Testis (tissue), 3 donors: Measurements from ENCODE around the gene C4orf50. TPM values are rescaled to one million over a fixed set of nuclear protein-coding genes. Genes with fewer than 3 reads are reported as not detected.

Experiments
- DNase-seq: peaks from one replicate; pipeline ENCODE4 v3.0.0-alpha.2; 2019
- H3K27ac ChIP-seq, 2 donors: fragments of 200-600 bp; sonication (generic); one replicate each; pipeline ENCODE4 v1.5.1; 2019
- H3K27me3 ChIP-seq: fragments of 200-600 bp; sonication (generic); one replicate; pipeline ENCODE4 v1.5.1; 2019
- H3K36me3 ChIP-seq: fragments of 200-600 bp; sonication (generic); one replicate; pipeline ENCODE4 v1.5.1; 2017; ENCODE audit warnings: low read depth; ENCODE audit errors: missing control alignments
- H3K4me1 ChIP-seq: fragments of 200-600 bp; sonication (generic); one replicate; pipeline ENCODE4 v1.5.1; 2019
- H3K4me3 ChIP-seq, 2 donors: fragments of 200-600 bp; sonication (generic); one replicate each; pipeline ENCODE4 v1.5.1; 2017 to 2019
- H3K9me3 ChIP-seq: fragments of 200-600 bp; sonication (generic); one replicate; pipeline ENCODE4 v1.5.1; 2017
- POLR2A ChIP-seq: fragments of 450-650 bp; IDR thresholded peaks from one replicate; pipeline ENCODE4 v1.6.1; 2017; ENCODE audit warnings: antibody characterized with exemption, mild to moderate bottlenecking, moderate library complexity
- WGBS, 2 donors: methylation state at CpG; one replicate each; pipeline ENCODE4 v1.1.5; 2018; 5-methylcytosine and 5-hydroxymethylcytosine counted together
- intact Hi-C: fragments of 100-400 bp; cut with DNase I; formaldehyde crosslinking; loops from one replicate; pipeline ENCODE4 v1.15.1; 2023; ENCODE audit warnings: low total_unique reads
- polyA plus RNA-seq: library from polyadenylated mRNA; stranded (reverse); fragments of 350-450 nt; fragmentation: Illumina TruSeq; extraction: RNeasy Lipid Tissue Mini Kit (QIAGEN cat#74804); gene quantifications from one replicate; pipeline ENCODE4 v1.2.3, GENCODE V29; 2014; ENCODE audit warnings: low read depth, low replicate concordance; ENCODE audit not compliant: insufficient read depth
- total RNA-seq, 2 donors: library from RNA; depleted of rRNA; stranded (reverse); fragments of >200 nt; gene quantifications; one replicate each; pipeline ENCODE4 v1.2.3, GENCODE V29; 2016
- TF ChIP-seq, protein P1 (sequence below), 3 experiments: fragments of 450-650 bp in 2 of 3; fragments of 200-600 bp in 1 of 3; sonication (generic) in 1 of 3; IDR thresholded peaks; one replicate each; pipeline ENCODE4 v1.5.1; 2016 to 2019; ENCODE audit warnings: antibody characterized with exemption in 3 of 3, mild to moderate bottlenecking in 2 of 3, moderate library complexity in 1 of 3

Gene C4orf50
- total and polyA plus RNA-seq, 3 donors from 2014 or later, result 1.1 to 2.7 (median 1.8) TPM

DNA sequence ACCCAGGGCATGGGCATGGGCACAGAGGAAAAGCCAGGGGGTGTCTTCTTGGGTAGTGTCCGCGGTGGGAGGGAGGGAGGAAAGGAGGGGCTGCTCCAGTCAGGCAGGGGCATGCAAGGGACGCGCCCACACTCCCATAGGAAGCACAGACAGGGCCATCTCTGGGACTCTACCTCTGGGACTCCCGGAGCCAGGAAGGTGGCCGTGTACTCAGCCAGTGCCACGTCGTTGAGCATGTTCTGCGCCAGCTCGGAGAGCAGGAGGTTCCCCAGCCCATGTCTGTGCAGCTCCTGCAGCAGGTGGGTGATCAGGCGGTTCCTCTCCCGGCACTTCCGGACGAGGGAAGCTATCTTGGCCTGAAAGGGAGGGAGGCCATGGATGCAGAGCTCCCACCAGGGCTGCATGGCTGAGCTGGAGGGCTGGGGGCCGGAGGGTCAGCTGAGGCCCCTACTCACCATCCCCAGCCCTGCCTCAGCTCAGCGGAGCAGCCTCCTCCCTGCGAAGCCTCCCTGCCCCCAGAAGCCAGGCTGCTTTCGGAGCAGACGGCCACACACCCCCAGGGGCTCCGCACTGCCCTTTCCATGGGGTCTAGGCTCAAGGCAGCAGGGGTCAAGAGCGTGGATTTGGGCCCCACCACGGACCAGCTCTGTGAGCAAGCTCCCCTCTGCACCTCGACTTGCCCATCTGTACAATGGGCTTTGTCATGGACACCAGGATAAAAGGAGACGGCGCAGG lies 44.6 kb downstream of the C4orf50 start:
- H3K27me3 ChIP-seq, result no peaks in the 10 kb centered on the region
- WGBS, 2 donors, result 86 to 87% methylated on average over 17 to 24 of the region's 25 CpGs

GRCh38 chr4:5973033-5973432 lies 45.2 kb downstream of the C4orf50 start:
- TF ChIP-seq, protein P1, sequence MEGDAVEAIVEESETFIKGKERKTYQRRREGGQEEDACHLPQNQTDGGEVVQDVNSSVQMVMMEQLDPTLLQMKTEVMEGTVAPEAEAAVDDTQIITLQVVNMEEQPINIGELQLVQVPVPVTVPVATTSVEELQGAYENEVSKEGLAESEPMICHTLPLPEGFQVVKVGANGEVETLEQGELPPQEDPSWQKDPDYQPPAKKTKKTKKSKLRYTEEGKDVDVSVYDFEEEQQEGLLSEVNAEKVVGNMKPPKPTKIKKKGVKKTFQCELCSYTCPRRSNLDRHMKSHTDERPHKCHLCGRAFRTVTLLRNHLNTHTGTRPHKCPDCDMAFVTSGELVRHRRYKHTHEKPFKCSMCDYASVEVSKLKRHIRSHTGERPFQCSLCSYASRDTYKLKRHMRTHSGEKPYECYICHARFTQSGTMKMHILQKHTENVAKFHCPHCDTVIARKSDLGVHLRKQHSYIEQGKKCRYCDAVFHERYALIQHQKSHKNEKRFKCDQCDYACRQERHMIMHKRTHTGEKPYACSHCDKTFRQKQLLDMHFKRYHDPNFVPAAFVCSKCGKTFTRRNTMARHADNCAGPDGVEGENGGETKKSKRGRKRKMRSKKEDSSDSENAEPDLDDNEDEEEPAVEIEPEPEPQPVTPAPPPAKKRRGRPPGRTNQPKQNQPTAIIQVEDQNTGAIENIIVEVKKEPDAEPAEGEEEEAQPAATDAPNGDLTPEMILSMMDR (IDR thresholded peaks at IDR 0.05), result no peak
- no peak for TF ChIP-seq POLR2A
- DNase-seq, result no peak
- 76 to 93% methylated on average over 10 of the region's 10 CpGs for WGBS, 2 donors
- Histone ChIP-seq H3K4me1 (no peaks in the 10 kb centered on the region), H3K9me3 (no peaks in the 10 kb centered on the region), H3K27ac (no peak overlapping the region), H3K27me3 (no peaks in the 10 kb centered on the region), H3K36me3 (no peaks in the 10 kb centered on the region), H3K4me3 (no peak overlapping the region)
- intact Hi-C loops, result no loop called here

More for the DNA sequence above, 44.6 kb downstream of the C4orf50 start:
- TF ChIP-seq, protein P1 (IDR thresholded peaks at IDR 0.05), result no peak
- no peak for TF ChIP-seq POLR2A
- intact Hi-C loops, result no loop called here
- H3K27ac ChIP-seq, result no peak overlapping the region
- no peaks in the 10 kb centered on the region for H3K36me3 ChIP-seq
- no peaks in the 10 kb centered on the region for H3K4me1 ChIP-seq
- DNase-seq, result no peak
- H3K4me3 ChIP-seq, result no peak overlapping the region
- H3K9me3 ChIP-seq, result no peaks in the 10 kb centered on the region

- no peaks in the 10 kb centered on the region for H3K4me1 ChIP-seq
- H3K36me3 ChIP-seq, result no peaks in the 10 kb centered on the region
- H3K27ac ChIP-seq, result no peak overlapping the region
- 60 to 68% methylated on average over 1 to 11 of the region's 11 CpGs for WGBS, 2 donors
- no peak overlapping the region for H3K4me3 ChIP-seq
- intact Hi-C loops, result no loop called here
- H3K9me3 ChIP-seq, result no peaks in the 10 kb centered on the region
- TF ChIP-seq, protein P1 (IDR thresholded peaks at IDR 0.05), result no peak
- no peak for TF ChIP-seq POLR2A
- peak; percentile 25 for DNase-seq
- H3K27me3 ChIP-seq, result no peaks in the 10 kb centered on the region
Observed at GRCh38 chr4:5972571-5972970, 45.7 kb downstream of the C4orf50 start.

DNA sequence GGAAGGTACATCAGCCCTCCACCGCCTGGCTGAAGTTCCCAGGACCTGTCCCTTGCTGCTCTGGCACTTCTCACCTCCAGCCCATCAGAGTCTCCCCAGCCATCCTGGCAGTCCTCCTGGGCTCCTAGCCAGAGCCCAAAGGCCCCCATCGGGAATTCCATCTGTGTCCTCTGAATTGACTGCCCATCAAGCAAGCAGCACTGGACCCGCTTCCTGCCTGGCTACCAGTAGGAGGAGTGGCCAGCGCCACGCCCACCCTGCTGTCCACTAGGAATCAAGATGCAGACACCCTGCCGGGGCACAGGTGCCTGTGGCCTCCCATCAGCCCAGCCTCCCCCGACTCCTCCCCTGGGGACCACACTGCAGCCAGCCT lies 47.2 kb downstream of the C4orf50 start:
- Histone ChIP-seq H3K36me3 (no peaks in the 10 kb centered on the region), H3K9me3 (no peaks in the 10 kb centered on the region), H3K4me3 (no peak overlapping the region), H3K4me1 (no peaks in the 10 kb centered on the region), H3K27ac (no peak overlapping the region), H3K27me3 (no peaks in the 10 kb centered on the region)
- WGBS, 2 donors, result 75 to 79% methylated on average over 4 to 7 of the region's 7 CpGs
- TF ChIP-seq, protein P1 (IDR thresholded peaks at IDR 0.05), result no peak
- TF ChIP-seq POLR2A, result no peak
- DNase-seq, result no peak
- intact Hi-C loops, result no loop called here
